Measurements from ENCODE around the gene CCDC57. TPM values are rescaled to one million over a fixed set of nuclear protein-coding genes. Genes with fewer than 3 reads are reported as not detected.
A peak's percentile ranks its signal among the peaks of the same experiment; 100 is the strongest.

The CCDC57 gene
- total and polyA plus RNA-seq, 2 of the 8 experiments (the other 6 are each of a cell fraction or from before 2014, with no cell fraction given): 8.4 to 12.9 TPM

GRCh38 chr17:82101767-82102679 is 110.6 kb downstream of the CCDC57 start:
- Histone ChIP-seq H4K91ac (replicated peaks; ENCODE audit: insufficient read length, low read length) (peak overlapping the region; percentile 37), H2BK20ac (ENCODE audit: low read length) (0 out of 2 replicates have a peak overlapping the region, but pooled peaks have one; percentile 90), H3K27me3 (replicated peaks in 1 of 4; ENCODE audit: control insufficient read depth in 3 of 4, extremely low read depth in 1 of 4, insufficient read depth in 3 of 4, low read length in 3 of 4) (no peaks in the 10 kb centered on the region), H3K4me1 (replicated peaks in 1 of 4; ENCODE audit: control insufficient read depth in 3 of 4, insufficient read depth in 4 of 4, low read length in 3 of 4) (peaks cover 0 to 62% (median 55%) of the 10 kb centered on the region in 4 experiments; a peak in 6 of 7 replicates), H3K23me2 (ENCODE audit: low read depth, low read length) (peaks cover 8% of the 10 kb centered on the region; the same call in 1 of the 2 replicates), H4K8ac (ENCODE audit: extremely low read depth, insufficient read depth, low read length) (no peak overlapping the region; the same call in 1 of the 2 replicates), H2BK120ac (replicated peaks; ENCODE audit: low read depth, low read length) (no peak overlapping the region), H3K9me3 (ENCODE audit: insufficient read depth in 2 of 2, low read depth in 1 of 2, low read length in 1 of 2) (no peaks in the 10 kb centered on the region), H2BK12ac (ENCODE audit: low read depth, low read length) (no peak overlapping the region; the same call in 1 of the 2 replicates), H3K36me3 (ENCODE audit: control insufficient read depth in 2 of 4, insufficient read depth in 4 of 4, low read length in 3 of 4) (no peaks in the 10 kb centered on the region), H3K4me3 (ENCODE audit: extremely low read depth in 1 of 4, insufficient read depth in 2 of 4, low read depth in 3 of 4, low read length in 4 of 4) (no peak overlapping the region), H3K79me2 (ENCODE audit: control insufficient read depth in 1 of 2, insufficient read depth in 2 of 2, low read length in 2 of 2) (peaks cover 5 to 16% of the 10 kb centered on the region in 2 experiments; a peak in 3 of 4 replicates), H3K79me1 (ENCODE audit: low read depth, low read length) (peaks cover 2% of the 10 kb centered on the region), H2BK15ac (ENCODE audit: low read length) (no peak overlapping the region), H3K23ac (ENCODE audit: insufficient read length) (no peak overlapping the region), H2AFZ (ENCODE audit: low read length) (no peak overlapping the region), H4K20me1 (replicated peaks in 1 of 2; ENCODE audit: control insufficient read depth in 1 of 2, insufficient read depth in 2 of 2, low read length in 2 of 2) (peaks cover 0 to under 1% of the 10 kb centered on the region in 2 experiments), H3K4me2 (ENCODE audit: insufficient read depth in 1 of 2, low read depth in 2 of 2, low read length in 2 of 2) (no peak overlapping the region), H4K5ac (ENCODE audit: insufficient read length, low read depth, low read length) (peak overlapping the region; percentile 44), H3K4ac (replicated peaks; ENCODE audit: insufficient read length, low read depth, low read length) (peak overlapping the region; percentile 72), H3K18ac (ENCODE audit: extremely low read depth, low read length) (peak overlapping the region; percentile 60; the same call in 1 of the 2 replicates), H3K9ac (replicated peaks in 1 of 4; ENCODE audit: extremely low read depth in 1 of 4, low read depth in 3 of 4, low read length in 3 of 4) (no peak overlapping the region), H3K56ac (replicated peaks; ENCODE audit: insufficient read length, low read depth, low read length) (peak overlapping the region; percentile 7), H3K14ac (ENCODE audit: insufficient read length) (no peak overlapping the region), H3K27ac (ENCODE audit: low read depth, low read length) (no peak overlapping the region), H2BK5ac (ENCODE audit: low read depth, low read length) (0 out of 2 replicates have a peak overlapping the region, but pooled peaks have one; percentile 58), H2AK5ac (ENCODE audit: low read depth, low read length) (no peak overlapping the region)
- DNase-seq (ENCODE audit: low read depth in 1 of 2, low spot score in 2 of 2) (no peak), FAIRE-seq (no peak)
- CTCF ChIA-PET (ENCODE audit: partially characterized antibody): interaction anchor here (0.7 to 6.5 kb wide), 6 partner anchors 15 to 72 kb away, joined by 3 to 61 read pairs (median 8); no protein-coding TSS in a partner anchor
- POLR2A ChIA-PET (ENCODE audit: partially characterized antibody): interaction anchor here (0.6 to 1.9 kb wide), 10 partner anchors 10 to 380 kb away, joined by 3 to 6 read pairs (median 4); no protein-coding TSS in a partner anchor
- 84% methylated on average over 17 of the region's 18 CpGs; no CpG with 5 or more reads in 1 of the 2 experiments for WGBS, 2 experiments (ENCODE audit: extremely low coverage in 1 of 2, insufficient coverage in 1 of 2, insufficient read length in 1 of 2, insufficient replicate concordance in 2 of 2, low coverage in 1 of 2, low lambda C conversion rate in 2 of 2, missing lambda C conversion rate in 1 of 2)
- TF ChIP-seq CEBPB (IDR thresholded peaks at IDR 0.05; ENCODE audit: low read depth, low read length): no peak
- no peak for TF ChIP-seq E2F6 (IDR thresholded peaks at IDR 0.05)
- TF ChIP-seq GTF2F1 (IDR thresholded peaks at IDR 0.05; ENCODE audit: borderline replicate concordance, low read depth, low read length): no peak
- no peak for TF ChIP-seq ZNF274 (IDR thresholded peaks at IDR 0.05; ENCODE audit: borderline replicate concordance, extremely low read depth, low read length)
- no peak for TF ChIP-seq GABPA (IDR thresholded peaks at IDR 0.05; ENCODE audit: borderline replicate concordance, insufficient read depth, low read length)
- no peak for TF ChIP-seq SP4 (IDR thresholded peaks at IDR 0.05; ENCODE audit: low read length)
- no peak for TF ChIP-seq CBX8 (IDR thresholded peaks at IDR 0.05; ENCODE audit: borderline replicate concordance, low read depth, low read length)
- TF ChIP-seq RFX5 (IDR thresholded peaks at IDR 0.05; ENCODE audit: borderline replicate concordance, low read depth, low read length): no peak
- no peak for TF ChIP-seq KDM1A (IDR thresholded peaks at IDR 0.05; ENCODE audit: borderline replicate concordance, low read length)
- TF ChIP-seq BCL11A (IDR thresholded peaks at IDR 0.05; ENCODE audit: low read depth in 2 of 2, low read length in 2 of 2): no peak
